ENCODE measurements around the gene ZFP14. TPM values are rescaled to one million over a fixed set of nuclear protein-coding genes. Genes with fewer than 3 reads are reported as not detected.

Gene ZFP14
- polyA plus RNA-seq (2013, experiment 1 of 2; ENCODE audit: insufficient read length), result 1.6 TPM
- polyA plus RNA-seq (2013, experiment 2 of 2; ENCODE audit: insufficient read length), result 1.6 TPM

GRCh38 chr19:36378625-36379509 lies at the start of gene ZFP14:
TSS of gene ZFP14 (minus strand) at chr19:36379201. CDS start at chr19:36367892, 11,309 bp downstream.
- DNase-seq, result peak; percentile 93

- no peak for DNase-seq
Measured at GRCh38 chr19:36423925-36424324, 44.9 kb upstream of the ZFP14 start.

GRCh38 chr19:36421749-36422481 lies 42.9 kb upstream of the ZFP14 start:
- no peak for DNase-seq

- DNase-seq, result peak; percentile 35
Measured at GRCh38 chr19:36420961-36421748, 42.2 kb upstream of the ZFP14 start.

GRCh38 chr19:36418287-36419001 lies 39.4 kb upstream of the ZFP14 start, which contains the start of gene ZFP82:
TSS of gene ZFP82 (minus strand) at chr19:36418644. CDS start at chr19:36409789, 8,855 bp downstream.
- DNase-seq, result peak; percentile 84

- DNase-seq, result no peak
Measured at GRCh38 chr19:36417752-36418286, 38.8 kb upstream of the ZFP14 start.

GRCh38 chr19:36409841-36410240 lies 30.8 kb upstream of the ZFP14 start:
- DNase-seq, result no peak

- DNase-seq, result no peak
Measured at GRCh38 chr19:36408101-36408500, 29.1 kb upstream of the ZFP14 start.

- no peak for DNase-seq
Measured at GRCh38 chr19:36404498-36404897, 25.5 kb upstream of the ZFP14 start.

- DNase-seq, result no peak
Measured at GRCh38 chr19:36401475-36401874, 22.5 kb upstream of the ZFP14 start.

GRCh38 chr19:36398571-36398970 lies 19.6 kb upstream of the ZFP14 start:
- no peak for DNase-seq

GRCh38 chr19:36392916-36393673 lies 14.1 kb upstream of the ZFP14 start:
- DNase-seq, result no peak

- DNase-seq, result no peak
Measured at GRCh38 chr19:36379510-36379819, 464 bp upstream of the ZFP14 start.

GRCh38 chr19:36377541-36378178 lies 1.3 kb downstream of the ZFP14 start:
- no peak for DNase-seq

GRCh38 chr19:36373638-36374156 lies 5.3 kb downstream of the ZFP14 start:
- DNase-seq, result no peak

GRCh38 chr19:36371886-36372285 lies 7.1 kb downstream of the ZFP14 start:
- no peak for DNase-seq

- no peak for DNase-seq
Measured at GRCh38 chr19:36363845-36364244, 15.2 kb downstream of the ZFP14 start.

- DNase-seq, result no peak
Measured at GRCh38 chr19:36340786-36341372, 38.1 kb downstream of the ZFP14 start.

GRCh38 chr19:36331353-36332228 lies 47.4 kb downstream of the ZFP14 start:
- peak; percentile 93 for DNase-seq
